ENCODE results near the gene DHRS12.
A peak's percentile ranks its signal among the peaks of the same experiment; 100 is the strongest.

Gene DHRS12, protein sequence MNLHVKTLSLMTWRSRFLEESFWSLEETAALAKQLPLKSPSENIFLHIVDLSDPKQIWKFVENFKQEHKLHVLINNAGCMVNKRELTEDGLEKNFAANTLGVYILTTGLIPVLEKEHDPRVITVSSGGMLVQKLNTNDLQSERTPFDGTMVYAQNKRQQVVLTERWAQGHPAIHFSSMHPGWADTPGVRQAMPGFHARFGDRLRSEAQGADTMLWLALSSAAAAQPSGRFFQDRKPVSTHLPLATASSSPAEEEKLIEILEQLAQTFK

GRCh38 chr13:51803422-51804294 lies at the start of gene DHRS12:
Gene DHRS12 (minus strand): TSS chr13:51804163. CDS start chr13:51799659, 4,504 bp downstream.
- peak; percentile 87 to 98 (median 92) for DNase-seq

GRCh38 chr13:51849145-51850101 lies 45.5 kb upstream of the DHRS12 start:
- peak in 1 of 6 experiments; percentile 7 for DNase-seq

- DNase-seq = no peak
Observed at GRCh38 chr13:51848674-51849073, 44.7 kb upstream of the DHRS12 start.

DNA sequence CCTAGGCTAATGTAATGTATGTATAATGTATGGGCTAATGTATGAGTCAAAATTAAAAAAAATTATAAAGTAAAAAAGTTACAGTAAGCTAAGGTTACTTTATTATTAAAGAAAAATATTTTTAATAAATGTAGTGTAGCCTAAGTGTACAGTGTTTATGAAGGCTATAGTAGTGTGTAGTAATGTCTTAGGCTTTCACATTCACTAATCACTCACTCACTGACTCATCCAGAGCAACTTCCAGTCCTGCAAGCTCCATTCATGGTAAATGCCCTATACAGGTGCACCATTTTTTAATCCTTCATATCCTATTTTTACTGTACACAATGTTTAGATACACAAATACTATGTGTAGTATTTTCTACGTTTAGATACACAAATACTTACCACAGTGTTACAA lies 42.8 kb upstream of the DHRS12 start:
- no peak for DNase-seq

DNA sequence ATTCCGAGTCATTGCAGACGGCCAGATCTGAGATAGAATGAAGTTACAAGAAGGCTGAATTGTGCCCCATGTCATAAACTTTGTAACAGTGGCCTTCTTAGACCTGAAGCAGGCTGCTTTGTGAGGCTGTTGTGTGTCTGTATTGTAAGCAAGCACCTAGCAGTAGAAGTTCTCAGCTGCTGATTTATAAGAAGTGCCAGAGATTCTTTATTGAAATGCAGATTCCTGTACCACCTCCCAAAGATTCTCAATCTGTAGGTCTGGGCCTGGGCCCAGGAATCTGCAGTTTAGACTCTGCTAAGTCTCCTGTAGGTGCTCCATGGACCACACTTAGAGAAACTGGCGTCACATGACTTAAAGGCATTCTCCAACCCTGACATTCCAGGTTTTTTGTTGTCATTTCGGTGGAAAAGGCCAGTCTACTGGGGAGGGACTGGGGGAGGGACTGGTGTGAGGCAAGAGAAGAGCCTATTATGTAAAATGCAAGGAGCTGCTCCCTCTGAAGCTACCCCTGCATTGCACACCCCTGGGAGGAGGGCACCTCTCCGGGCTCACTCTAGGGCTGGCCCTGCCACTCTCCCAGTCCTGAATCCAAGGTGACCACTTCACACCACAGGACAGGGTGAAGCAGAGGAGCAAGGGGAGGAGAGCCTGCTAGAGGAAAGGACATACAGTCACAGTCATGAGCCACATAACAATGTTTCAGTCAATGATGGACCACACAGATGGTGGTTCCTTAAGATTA lies 41.8 kb upstream of the DHRS12 start:
- no peak for DNase-seq

DNA sequence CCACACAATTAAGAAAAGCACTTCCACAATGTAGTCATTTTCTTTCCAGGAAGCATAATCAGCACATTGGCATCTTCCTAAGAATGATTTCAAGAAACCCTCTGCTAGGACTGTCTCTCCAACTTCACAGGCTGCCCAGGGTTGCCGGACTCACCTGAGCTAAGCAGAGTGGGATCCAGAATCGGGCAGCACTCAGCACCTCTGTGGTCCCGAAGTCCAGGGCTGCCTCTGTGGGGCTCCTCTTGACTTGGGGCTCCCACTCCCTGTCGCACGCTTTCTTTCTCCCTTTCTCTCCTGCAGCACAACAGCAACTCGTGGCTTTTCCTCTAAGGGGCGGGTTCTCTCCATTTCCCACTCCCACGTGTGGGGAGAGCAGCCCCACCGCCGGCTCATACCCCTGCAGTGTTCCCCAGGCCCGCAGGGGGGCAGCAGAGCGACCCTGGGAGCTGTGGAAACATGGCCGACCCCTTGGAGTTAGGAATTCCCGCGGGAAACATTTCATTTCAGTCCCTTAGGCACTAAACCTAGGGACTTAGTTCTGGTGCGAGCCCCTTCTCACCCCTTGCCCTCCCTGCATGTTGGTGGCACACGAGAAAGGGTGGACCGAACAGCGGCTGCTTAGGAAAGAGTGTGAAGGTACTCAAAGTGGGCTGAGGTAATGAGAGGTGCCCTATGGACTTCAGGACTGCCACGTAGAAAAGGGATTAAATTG lies 41.1 kb upstream of the DHRS12 start, which contains the start of gene TMEM272:
Gene TMEM272, minus strand, starts transcription at position 316 of the 712 bp plus-strand sequence. CDS start 6,647 bp downstream, outside the sequence.
- DNase-seq = peak in 5 of 6 experiments; percentile 13 to 51 (median 48)

GRCh38 chr13:51843529-51843928 lies 39.6 kb upstream of the DHRS12 start:
- no peak for DNase-seq

DNA sequence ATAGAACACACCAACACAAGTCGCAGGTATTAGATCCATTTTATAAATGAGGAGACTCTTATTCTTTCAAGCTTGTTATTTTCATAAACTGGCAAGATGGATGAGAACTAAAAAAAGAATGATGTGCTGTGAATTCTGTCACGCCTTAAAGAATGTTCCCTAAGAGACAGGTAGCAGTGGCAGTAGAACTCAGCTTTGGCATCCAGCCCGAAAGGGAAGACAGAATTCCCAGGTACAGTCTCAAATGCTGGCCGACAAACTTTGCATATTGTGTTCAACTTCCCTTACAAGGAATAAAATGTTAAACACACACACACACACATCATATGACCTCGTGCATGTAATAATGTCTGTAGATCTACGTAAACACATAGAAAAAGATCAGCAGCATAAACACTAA lies 37.8 kb upstream of the DHRS12 start:
- DNase-seq = no peak

DNA sequence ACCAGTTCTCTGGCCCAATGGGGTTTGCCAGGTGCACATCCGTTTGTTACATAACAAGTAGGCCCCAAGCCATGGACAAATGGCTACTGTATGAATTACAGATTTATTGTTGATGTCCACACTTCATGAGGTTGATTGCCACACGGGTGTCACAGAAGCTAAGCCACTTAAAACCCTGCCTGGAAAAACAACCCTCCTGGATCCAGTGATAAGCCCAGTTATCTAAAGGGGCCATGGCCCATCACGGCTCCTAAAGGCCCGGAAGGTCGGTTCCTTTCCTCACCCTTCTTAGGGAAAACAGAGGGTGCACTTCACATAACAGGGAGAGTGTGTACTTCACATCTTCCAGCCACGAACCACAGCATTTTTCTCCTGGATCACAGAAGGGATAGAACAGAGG lies 37.0 kb upstream of the DHRS12 start:
- no peak for DNase-seq

DNA sequence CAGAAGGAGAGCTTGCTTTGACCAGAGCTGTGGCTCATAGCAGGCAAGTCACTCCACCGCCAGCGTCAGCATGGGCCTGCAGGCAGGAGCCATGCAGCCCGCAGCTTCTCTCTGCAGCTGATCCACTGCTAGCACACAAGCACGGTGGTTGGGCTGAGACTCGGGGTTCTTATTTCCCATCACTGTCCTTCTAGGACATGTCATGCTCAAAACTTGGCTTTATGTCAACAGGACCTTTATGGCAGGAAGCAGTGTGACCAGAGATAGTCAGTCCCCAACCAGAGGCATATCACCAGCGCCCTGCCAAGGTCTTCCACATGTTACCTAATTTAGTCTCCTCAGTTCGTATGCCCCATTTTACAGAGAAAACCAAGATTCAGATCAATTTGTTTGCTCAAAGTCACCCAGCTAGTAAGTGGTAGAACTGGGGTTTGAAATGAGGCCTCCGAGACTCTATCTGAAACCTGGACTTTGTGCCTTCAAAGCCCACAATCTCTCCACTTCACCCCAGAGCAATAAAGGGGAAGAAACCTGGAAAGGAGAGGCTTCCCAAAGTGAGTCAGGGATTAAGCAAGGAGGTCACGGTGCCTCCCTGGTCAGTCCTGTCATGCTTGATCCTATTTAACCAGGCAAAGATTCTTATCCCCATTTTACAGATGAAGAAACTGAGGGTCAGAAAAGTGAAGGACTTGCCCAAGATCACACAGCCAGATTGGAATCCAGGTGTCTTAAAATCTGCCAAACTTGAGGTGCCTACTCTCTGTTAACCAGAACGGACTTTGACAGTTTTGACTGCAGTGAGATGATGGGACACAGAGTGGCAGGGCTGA lies 36.0 kb upstream of the DHRS12 start:
- no peak for DNase-seq

DNA sequence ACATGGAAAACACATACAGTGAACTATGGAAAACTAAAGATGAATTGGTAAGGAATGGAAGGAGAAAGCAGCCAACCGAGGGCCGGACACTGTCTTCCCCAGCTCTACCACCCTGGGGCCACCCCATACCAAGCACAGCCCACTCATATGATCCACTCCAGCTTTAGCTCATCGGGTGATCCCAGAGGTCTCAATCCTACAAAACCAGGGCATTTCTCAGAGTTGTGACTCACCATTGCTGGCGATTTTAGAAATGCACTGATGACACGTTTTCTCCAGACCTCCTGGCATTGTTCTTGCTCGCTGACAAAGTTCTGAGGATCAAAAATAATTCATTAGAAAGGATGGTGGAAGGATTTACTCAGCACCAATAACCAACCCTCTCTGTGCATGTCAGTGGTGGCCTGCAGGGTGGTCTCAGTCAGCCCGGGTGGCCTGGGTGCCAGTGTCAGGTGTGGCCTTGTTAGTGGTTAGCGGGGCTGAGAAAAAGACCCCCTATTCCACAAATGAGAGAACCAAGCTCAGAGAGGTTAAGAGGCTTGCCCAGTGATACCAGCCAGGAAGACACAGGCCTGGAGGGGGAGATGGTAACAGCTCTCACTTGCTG lies 34.4 kb upstream of the DHRS12 start:
- no peak for DNase-seq

DNA sequence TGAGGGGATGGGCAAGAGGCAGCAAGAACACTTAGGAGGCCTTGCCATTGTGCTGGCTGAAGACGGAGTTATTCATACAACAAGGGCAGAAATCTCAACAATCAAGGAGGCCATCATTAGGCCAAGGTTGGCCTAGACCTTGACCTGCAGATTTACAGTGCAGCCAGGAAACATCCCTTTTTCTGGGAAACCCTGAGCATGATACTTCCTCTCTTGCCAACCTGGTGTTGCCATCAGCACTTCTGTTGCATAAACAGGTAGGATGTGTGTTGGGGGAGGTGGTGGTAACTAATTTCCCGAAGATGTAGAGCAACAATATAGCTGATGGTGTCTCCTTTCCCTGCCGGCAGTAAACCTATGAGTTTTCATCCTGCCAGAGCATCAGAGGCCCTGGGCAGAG lies 33.1 kb upstream of the DHRS12 start:
- no peak for DNase-seq

DNA sequence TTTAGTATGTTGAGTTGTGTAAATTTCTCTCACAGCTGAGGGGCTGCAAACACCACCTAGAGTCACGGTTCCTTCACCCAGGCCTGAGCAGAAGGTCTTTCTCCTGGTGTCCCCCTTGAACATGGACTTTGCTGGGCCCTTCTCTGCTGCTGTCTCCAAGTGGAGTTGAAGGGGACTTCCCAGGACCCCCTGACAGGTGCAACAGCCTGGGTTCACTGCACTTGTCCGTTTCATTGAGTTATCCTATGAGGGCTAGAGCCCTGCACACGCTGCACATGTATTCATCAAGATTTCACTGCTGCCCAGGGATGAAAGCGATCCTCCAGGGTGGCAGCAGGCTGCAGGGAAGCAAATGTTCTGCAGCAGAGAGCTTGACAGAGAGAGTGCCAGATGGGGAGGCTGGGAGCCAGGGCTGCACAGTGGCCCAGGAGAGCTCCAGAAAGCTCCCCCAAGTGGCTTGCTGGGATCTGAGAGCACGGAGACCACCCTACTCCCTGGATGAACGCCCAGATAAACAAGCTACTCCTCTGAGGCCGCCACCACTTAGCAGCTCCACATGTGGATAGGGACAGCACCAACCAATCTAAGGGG lies 30.7 kb upstream of the DHRS12 start:
- no peak for DNase-seq

- no peak for DNase-seq
Observed at GRCh38 chr13:51833980-51834379, 30.0 kb upstream of the DHRS12 start.

DNA sequence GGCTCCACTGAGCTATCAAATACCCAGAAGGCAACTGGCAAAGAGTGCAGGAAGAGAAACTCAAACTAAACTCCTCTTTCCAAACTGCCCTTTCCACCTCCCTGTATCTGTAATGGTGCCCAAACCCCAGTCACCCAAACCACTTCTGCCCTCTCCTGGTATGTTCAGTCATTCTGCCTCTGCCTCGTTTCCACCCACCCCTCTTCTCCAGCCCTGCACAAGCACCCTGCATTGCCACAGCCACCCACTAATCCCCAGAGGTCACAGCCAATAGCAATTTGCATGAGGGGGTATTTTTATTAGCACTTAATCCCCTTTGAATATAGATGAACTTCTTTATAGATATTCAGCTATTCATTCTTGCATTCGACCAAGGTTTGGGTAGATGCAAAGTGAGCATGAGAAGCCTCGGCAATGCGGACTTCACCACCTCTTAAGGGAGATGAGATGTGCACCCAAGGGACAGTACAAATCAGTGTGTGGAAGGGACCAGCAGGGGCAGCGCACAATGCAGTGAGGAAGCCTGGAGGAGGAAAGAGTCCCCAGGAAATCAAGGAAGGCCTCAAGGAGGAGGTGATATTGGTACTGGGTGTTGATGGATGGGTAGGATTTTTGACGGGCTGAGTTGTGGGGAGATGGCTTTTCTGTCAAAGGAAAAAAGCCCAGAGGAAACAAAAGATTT lies 28.6 kb upstream of the DHRS12 start:
- DNase-seq = peak; percentile 32 to 77 (median 60)

- DNase-seq = no peak
Observed at GRCh38 chr13:51831519-51831918, 27.6 kb upstream of the DHRS12 start.

GRCh38 chr13:51829568-51829899 lies 25.6 kb upstream of the DHRS12 start:
- no peak for DNase-seq

- peak in 1 of 6 experiments; percentile 12 for DNase-seq
Observed at GRCh38 chr13:51828730-51829567, 25.0 kb upstream of the DHRS12 start.

Measured in stimulated activated naive CD4-positive, alpha-beta T cell (primary cell).